SU-DHL-6 (cell line): ENCODE data around the gene SH3PXD2A.

Source experiments
- H2AFZ ChIP-seq: fragments of 200-600 bp; sonication (generic); 2 replicates; pipeline ENCODE4 v1.6.1; 2014; ENCODE audit warnings: low read depth, mild to moderate bottlenecking, moderate library complexity, mixed read lengths, antibody characterized with exemption, low read length; ENCODE audit not compliant: severe bottlenecking
- H3F3A ChIP-seq: fragments of 200-600 bp; shearing (Covaris generic); 2 replicates; pipeline ENCODE4 v1.6.0; 2016; ENCODE audit warnings: antibody characterized with exemption, mild to moderate bottlenecking; ENCODE audit not compliant: insufficient read depth
- H3K27ac ChIP-seq: fragments of 200-600 bp; sonication (generic); 2 replicates; pipeline ENCODE4 v1.5.1; 2016; ENCODE audit warnings: low read depth, mild to moderate bottlenecking, low read length, moderate library complexity, mixed read lengths
- H3K27me3 ChIP-seq: fragments of 200-600 bp; sonication (generic), shearing (Covaris generic); 2 replicates; pipeline ENCODE4 v1.6.0; 2014; ENCODE audit warnings: mild to moderate bottlenecking, low read length
- H3K36me3 ChIP-seq: fragments of 200-600 bp; sonication (generic); 2 replicates; pipeline ENCODE4 v1.6.1; 2014; ENCODE audit warnings: mild to moderate bottlenecking, low read length, mixed read lengths
- H3K4me2 ChIP-seq: fragments of 300-600, 200-600 bp; shearing (Covaris generic), sonication (generic); 2 replicates; pipeline ENCODE4 v1.6.0; 2014; ENCODE audit warnings: low read length, low read depth, mild to moderate bottlenecking; ENCODE audit not compliant: poor library complexity, severe bottlenecking
- H3K4me3 ChIP-seq: fragments of 200-600 bp; sonication (generic); 2 replicates; pipeline ENCODE4 v1.5.1; 2014; ENCODE audit warnings: antibody characterized with exemption, low read length, mild to moderate bottlenecking, mixed read lengths; ENCODE audit not compliant: insufficient read depth, poor library complexity, severe bottlenecking
- H3K79me2 ChIP-seq: fragments of 200-600 bp; sonication (generic); 2 replicates; pipeline ENCODE4 v1.6.1; 2014; ENCODE audit warnings: mild to moderate bottlenecking, low read length, moderate library complexity; ENCODE audit not compliant: insufficient read depth
- H3K9ac ChIP-seq: fragments of 200-600 bp; sonication (generic); 2 replicates; pipeline ENCODE4 v1.7.0; 2014; ENCODE audit warnings: mild to moderate bottlenecking, low read length
- H3K9me2 ChIP-seq: fragments of 200-600 bp; sonication (generic); replicated peaks from 2 replicates; pipeline ENCODE4 v1.6.1; 2014; ENCODE audit warnings: low read length; ENCODE audit not compliant: insufficient read depth
- H3K9me3 ChIP-seq: fragments of 200-600 bp; sonication (generic); 2 replicates; pipeline ENCODE4 v1.6.1; 2014; ENCODE audit warnings: low read length, mixed read lengths; ENCODE audit not compliant: insufficient read depth
- H4K20me1 ChIP-seq: fragments of 200-600 bp; sonication (generic); 2 replicates; pipeline ENCODE4 v1.6.1; 2014; ENCODE audit warnings: low read depth, mild to moderate bottlenecking, antibody characterized with exemption, low read length, moderate library complexity, mixed read lengths
- EZH2phosphoT487 ChIP-seq: fragments of 200-600 bp; sonication (generic), shearing (Covaris generic); conservative IDR thresholded peaks from 2 replicates; pipeline ENCODE4 v1.6.1; 2018; ENCODE audit warnings: mild to moderate bottlenecking, antibody characterized with exemption, low read length, moderate library complexity, mixed read lengths
- TF ChIP-seq, protein P1 (sequence below): fragments of 200-600 bp; sonication (generic); IDR thresholded peaks from one replicate; pipeline ENCODE4 v1.5.1; 2017; ENCODE audit warnings: antibody characterized with exemption, mild to moderate bottlenecking, low read length, moderate library complexity; ENCODE audit not compliant: insufficient read depth, poor library complexity, severe bottlenecking

Gene SH3PXD2A

DNA sequence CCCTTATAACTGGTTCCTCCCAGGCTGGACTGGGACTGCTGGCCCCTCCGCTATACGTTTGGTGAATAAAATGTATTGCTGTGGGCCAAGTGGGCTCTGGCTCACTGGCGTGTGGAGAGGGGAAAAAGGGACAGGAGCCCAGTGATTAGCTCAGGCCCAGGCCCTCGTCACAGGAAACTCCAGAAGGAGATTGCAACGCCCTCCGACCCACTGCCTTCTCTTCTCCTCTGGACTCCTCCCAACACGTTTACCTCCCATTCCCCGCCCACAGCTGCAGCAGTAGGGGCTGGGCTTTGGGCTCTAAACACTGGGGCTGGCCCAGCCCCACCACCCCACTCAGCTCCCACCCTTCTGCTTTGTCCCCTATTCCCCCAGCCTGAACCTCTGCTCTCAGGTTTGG, 188.0 kb downstream of the SH3PXD2A start:
- no peaks in the 10 kb centered on the region for H3K9me2 ChIP-seq
- no peaks in the 10 kb centered on the region for H4K20me1 ChIP-seq

DNA sequence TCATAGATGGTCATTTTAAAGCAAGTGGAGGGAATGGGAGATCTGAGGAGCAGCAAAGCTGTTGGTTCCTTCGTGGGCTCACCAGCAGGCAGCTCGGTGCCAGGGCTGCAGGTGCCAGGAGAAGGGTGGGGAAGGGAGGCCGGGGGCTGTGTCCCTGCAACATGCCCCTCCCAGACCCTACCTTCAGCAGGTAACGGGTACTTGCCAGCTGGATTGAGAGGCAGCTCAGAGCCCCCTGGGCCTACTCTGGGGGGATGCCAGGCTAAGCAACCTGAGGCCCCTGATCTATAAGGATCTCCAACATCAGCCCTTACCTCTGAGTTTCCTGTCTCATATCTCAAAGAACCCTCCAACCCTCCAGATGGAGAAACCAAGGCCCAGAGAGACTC, 188.6 kb downstream of the SH3PXD2A start:
- Histone ChIP-seq H3K9me3 (no peaks in the 10 kb centered on the region), H3K36me3 (no peaks in the 10 kb centered on the region), H3K9ac (no peak overlapping the region), H3K27ac (no peak overlapping the region), H2AFZ (no peak overlapping the region), H4K20me1 (no peaks in the 10 kb centered on the region), H3K27me3 (no peaks in the 10 kb centered on the region), H3K79me2 (no peaks in the 10 kb centered on the region), H3K4me3 (no peak overlapping the region), H3K4me2 (no peak overlapping the region), H3F3A (no peaks in the 10 kb centered on the region), H3K9me2 (no peaks in the 10 kb centered on the region)
- no peak for TF ChIP-seq EZH2phosphoT487
- TF ChIP-seq, protein P1, sequence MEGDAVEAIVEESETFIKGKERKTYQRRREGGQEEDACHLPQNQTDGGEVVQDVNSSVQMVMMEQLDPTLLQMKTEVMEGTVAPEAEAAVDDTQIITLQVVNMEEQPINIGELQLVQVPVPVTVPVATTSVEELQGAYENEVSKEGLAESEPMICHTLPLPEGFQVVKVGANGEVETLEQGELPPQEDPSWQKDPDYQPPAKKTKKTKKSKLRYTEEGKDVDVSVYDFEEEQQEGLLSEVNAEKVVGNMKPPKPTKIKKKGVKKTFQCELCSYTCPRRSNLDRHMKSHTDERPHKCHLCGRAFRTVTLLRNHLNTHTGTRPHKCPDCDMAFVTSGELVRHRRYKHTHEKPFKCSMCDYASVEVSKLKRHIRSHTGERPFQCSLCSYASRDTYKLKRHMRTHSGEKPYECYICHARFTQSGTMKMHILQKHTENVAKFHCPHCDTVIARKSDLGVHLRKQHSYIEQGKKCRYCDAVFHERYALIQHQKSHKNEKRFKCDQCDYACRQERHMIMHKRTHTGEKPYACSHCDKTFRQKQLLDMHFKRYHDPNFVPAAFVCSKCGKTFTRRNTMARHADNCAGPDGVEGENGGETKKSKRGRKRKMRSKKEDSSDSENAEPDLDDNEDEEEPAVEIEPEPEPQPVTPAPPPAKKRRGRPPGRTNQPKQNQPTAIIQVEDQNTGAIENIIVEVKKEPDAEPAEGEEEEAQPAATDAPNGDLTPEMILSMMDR, result no peak

More for the DNA sequence above, 188.0 kb downstream of the SH3PXD2A start:
- no peaks in the 10 kb centered on the region for H3K27me3 ChIP-seq
- no peak for TF ChIP-seq EZH2phosphoT487
- TF ChIP-seq, protein P1, result no peak
- no peaks in the 10 kb centered on the region for H3F3A ChIP-seq
- no peaks in the 10 kb centered on the region for H3K79me2 ChIP-seq
- H3K27ac ChIP-seq, result no peak overlapping the region
- no peaks in the 10 kb centered on the region for H3K9me3 ChIP-seq
- no peaks in the 10 kb centered on the region for H3K36me3 ChIP-seq
- H2AFZ ChIP-seq, result no peak overlapping the region
- no peak overlapping the region for H3K9ac ChIP-seq
- H3K4me3 ChIP-seq, result no peak overlapping the region
- no peak overlapping the region for H3K4me2 ChIP-seq

DNA sequence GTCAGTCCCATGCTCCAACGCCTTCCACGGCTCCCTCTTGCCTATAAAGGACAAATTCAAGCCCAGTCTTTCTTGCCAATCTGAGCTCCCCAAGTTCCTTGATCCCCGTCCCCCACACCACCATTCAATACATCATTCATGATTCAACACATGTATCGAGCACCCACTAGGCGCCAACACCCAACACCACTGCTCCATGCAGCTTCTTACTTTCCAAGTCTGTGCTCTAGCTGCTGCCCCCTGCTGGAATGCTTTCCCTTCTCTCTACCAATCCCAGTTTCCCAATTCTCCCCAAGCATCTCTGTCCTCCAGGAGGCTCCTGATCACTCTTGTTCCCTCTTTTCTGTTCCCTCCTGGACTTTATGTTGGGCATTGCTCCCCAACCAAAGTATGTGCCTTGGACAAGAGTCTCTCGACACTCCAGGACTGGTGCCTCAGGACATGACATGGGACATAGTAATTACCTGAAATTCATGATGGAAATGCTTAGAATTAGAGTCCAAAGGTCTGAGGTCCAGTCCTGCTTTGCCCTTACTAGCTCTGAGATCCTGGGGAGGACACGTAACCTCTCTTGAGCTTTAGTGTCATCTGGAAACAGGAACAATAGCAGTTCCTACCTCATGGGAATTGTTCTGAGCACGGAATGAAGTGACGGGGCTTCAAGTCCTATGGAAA, 189.2 kb downstream of the SH3PXD2A start:
- Histone ChIP-seq H3K4me3 (no peak overlapping the region), H3K79me2 (no peaks in the 10 kb centered on the region), H3K4me2 (no peak overlapping the region), H3K27me3 (no peaks in the 10 kb centered on the region), H3F3A (no peaks in the 10 kb centered on the region), H2AFZ (no peak overlapping the region), H3K9me2 (no peaks in the 10 kb centered on the region), H4K20me1 (no peaks in the 10 kb centered on the region), H3K9me3 (no peaks in the 10 kb centered on the region), H3K27ac (no peak overlapping the region), H3K36me3 (no peaks in the 10 kb centered on the region), H3K9ac (no peak overlapping the region)
- TF ChIP-seq, protein P1, result peak; percentile 16
- no peak for TF ChIP-seq EZH2phosphoT487
